Mucosa of descending colon (tissue), 3 donors: ENCODE results near the gene SLC3A2. TPM values are rescaled to one million over a fixed set of nuclear protein-coding genes. Genes with fewer than 3 reads are reported as not detected.

Source experiments
- ATAC-seq: fragments of 200-7000 bp; cut with Tn5 transposase; one replicate; pipeline ENCODE4 v1.9.1; 2020; ENCODE audit warnings: mild to moderate bottlenecking, moderate library complexity
- DNase-seq, 3 donors: peaks; one replicate each; pipeline ENCODE4 v3.0.0-alpha.2; 2020
- H3K36me3 ChIP-seq: fragments of 200-600 bp; one replicate; pipeline ENCODE4 v1.8.0; 2021; ENCODE audit warnings: low read depth, mild to moderate bottlenecking
- H3K4me1 ChIP-seq: fragments of 200-600 bp; one replicate; pipeline ENCODE4 v1.8.0; 2021; ENCODE audit warnings: low read depth, mild to moderate bottlenecking
- H3K4me3 ChIP-seq: fragments of 200-600 bp; one replicate; pipeline ENCODE4 v1.8.0; 2021; ENCODE audit warnings: mild to moderate bottlenecking
- H3K9me3 ChIP-seq: fragments of 200-600 bp; one replicate; pipeline ENCODE4 v1.8.0; 2021; ENCODE audit warnings: mild to moderate bottlenecking
- CTCF ChIP-seq: fragments of 200-600 bp; IDR thresholded peaks from one replicate; pipeline ENCODE4 v1.8.0; 2022; ENCODE audit warnings: antibody characterized with exemption, mild to moderate bottlenecking
- intact Hi-C, 2 donors: fragments of 100-400 bp; cut with DNase I in 1 of 2; cut with micrococcal nuclease in 1 of 2; formaldehyde crosslinking; loops; one replicate each; pipeline versions ENCODE4 v1.11.0 to v1.11.1; 2022; cut with DNase I, micrococcal nuclease
- total RNA-seq, 3 donors: library from RNA; stranded (reverse); fragmentation: NEBNext Ultra II Directional in 2 of 3; extraction: Animal tissue kit (Norgen Biotek cat#: 25700) in 2 of 3; gene quantifications; one replicate each; pipeline versions ENCODE4 v1.2.1 to v1.2.4, GENCODE V29; 2021 to 2023
- donor health status: DM: no; HTN: no; CAD: no; lungs with moderate emphysema.
- donor health status: DM: no; HTN: no; CAD: no.
- donor health status: DM: no; HTN: yes; CAD: no.

Gene SLC3A2
- total RNA-seq, 3 donors from 2014 or later: 116 to 127 (median 124) TPM

DNA sequence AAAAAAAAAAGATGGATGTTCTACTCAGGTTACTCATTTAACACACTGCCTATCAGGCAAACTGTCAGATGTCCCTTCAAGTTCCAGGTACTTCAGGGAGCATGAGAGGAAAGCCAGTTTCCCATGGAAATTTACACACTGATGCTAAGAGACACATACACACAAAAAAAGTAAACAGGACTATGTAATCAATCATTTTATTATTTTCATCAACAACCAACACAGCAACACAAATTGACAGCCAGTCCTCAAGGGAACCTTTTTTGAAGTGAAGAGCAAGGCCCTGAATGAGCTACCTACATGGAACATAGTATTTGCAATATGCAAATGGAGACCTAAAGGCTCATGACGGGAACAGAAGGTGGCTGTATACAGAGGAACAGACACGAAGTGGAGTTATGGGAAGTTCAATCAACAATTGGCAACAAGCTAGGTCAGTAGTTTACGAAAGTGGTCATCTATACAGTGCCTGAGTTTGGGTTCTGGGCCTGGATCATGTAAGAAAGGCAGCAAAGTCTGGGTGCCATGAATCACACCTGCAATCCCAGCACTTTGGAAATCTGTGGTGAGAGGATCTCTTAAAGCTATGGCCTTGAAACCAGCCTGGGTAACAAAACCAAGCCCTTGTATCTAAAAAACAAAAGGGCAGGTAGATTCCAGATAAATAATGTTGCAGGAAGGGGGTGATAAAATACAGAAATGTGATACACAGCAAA, 28.7 kb upstream of the SLC3A2 start:
- no peak overlapping the region for H3K4me3 ChIP-seq
- DNase-seq (no peak), ATAC-seq (no peak)
- intact Hi-C loops: no loop called here
- no peak for TF ChIP-seq CTCF
- H3K9me3 ChIP-seq: no peaks in the 10 kb centered on the region
- peaks cover 22% of the 10 kb centered on the region for H3K4me1 ChIP-seq
- H3K36me3 ChIP-seq: peaks cover 12% of the 10 kb centered on the region

- no peak overlapping the region for H3K4me3 ChIP-seq
- TF ChIP-seq CTCF: no peak
- intact Hi-C loops: no loop called here
- ATAC-seq (no peak), DNase-seq (no peak)
- no peaks in the 10 kb centered on the region for H3K9me3 ChIP-seq
- peaks cover 22% of the 10 kb centered on the region for H3K4me1 ChIP-seq
- peaks cover 12% of the 10 kb centered on the region for H3K36me3 ChIP-seq
Measured at GRCh38 chr11:62852523-62853188, 28.0 kb upstream of the SLC3A2 start.

- ATAC-seq: no peak
- DNase-seq: no peak
- Histone ChIP-seq H3K9me3 (no peaks in the 10 kb centered on the region), H3K36me3 (peaks cover 12% of the 10 kb centered on the region), H3K4me3 (no peak overlapping the region), H3K4me1 (peaks cover 27% of the 10 kb centered on the region)
- intact Hi-C loops: no loop called here
- no peak for TF ChIP-seq CTCF
Measured at GRCh38 chr11:62853279-62853965, 27.3 kb upstream of the SLC3A2 start.

- H3K4me1 ChIP-seq: peaks cover 27% of the 10 kb centered on the region
- H3K36me3 ChIP-seq: peaks cover 12% of the 10 kb centered on the region
- intact Hi-C loops: no loop called here
- ATAC-seq: no peak
- H3K4me3 ChIP-seq: peak overlapping the region; percentile 74
- no peak for TF ChIP-seq CTCF
- DNase-seq: no peak
- no peaks in the 10 kb centered on the region for H3K9me3 ChIP-seq
Measured at GRCh38 chr11:62854013-62854824, 26.5 kb upstream of the SLC3A2 start.

DNA sequence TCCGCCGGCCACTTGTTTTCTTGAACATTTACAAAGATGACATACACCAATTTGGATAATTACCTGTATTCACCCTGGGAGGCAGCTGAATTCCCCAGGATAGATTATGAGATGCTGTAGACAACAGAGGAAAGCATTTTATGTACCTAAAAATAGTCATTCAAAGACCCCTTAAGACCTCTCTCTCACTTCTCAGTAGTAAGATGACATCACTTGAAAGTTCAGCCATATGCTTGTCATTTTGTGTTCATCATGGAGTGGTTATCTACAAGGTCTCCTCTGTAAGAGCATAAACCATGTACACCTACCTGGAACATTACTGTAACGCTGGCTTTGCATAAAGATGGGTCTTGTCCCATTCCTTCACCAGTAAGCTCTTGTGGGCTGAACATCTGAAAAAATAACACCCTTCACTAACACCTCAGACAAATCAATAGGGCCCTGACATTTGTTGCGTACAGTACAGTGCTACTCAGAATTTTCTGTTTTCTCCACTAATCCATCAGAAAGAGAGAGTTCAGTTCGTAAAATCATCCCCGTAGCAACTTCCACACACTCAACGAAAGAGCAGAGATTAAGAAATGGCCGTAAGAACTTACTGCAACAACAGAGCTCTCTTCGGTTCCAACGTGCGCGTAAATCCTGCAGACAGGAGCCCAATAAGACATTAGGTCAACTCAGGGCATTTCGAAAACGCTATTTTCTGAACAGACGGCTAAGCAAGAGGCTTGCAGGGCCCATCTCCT, 25.7 kb upstream of the SLC3A2 start:
- intact Hi-C loops: no loop called here
- DNase-seq (no peak), ATAC-seq (no peak)
- Histone ChIP-seq H3K4me1 (peaks cover 27% of the 10 kb centered on the region), H3K36me3 (peaks cover 12% of the 10 kb centered on the region), H3K4me3 (peak overlapping the region; percentile 74), H3K9me3 (no peaks in the 10 kb centered on the region)
- no peak for TF ChIP-seq CTCF
